Measurements from ENCODE around the gene SMYD3.

GRCh38 chr1:246301553-246302250 lies 205.4 kb downstream of the SMYD3 start:
- TF ChIP-seq, protein P1, sequence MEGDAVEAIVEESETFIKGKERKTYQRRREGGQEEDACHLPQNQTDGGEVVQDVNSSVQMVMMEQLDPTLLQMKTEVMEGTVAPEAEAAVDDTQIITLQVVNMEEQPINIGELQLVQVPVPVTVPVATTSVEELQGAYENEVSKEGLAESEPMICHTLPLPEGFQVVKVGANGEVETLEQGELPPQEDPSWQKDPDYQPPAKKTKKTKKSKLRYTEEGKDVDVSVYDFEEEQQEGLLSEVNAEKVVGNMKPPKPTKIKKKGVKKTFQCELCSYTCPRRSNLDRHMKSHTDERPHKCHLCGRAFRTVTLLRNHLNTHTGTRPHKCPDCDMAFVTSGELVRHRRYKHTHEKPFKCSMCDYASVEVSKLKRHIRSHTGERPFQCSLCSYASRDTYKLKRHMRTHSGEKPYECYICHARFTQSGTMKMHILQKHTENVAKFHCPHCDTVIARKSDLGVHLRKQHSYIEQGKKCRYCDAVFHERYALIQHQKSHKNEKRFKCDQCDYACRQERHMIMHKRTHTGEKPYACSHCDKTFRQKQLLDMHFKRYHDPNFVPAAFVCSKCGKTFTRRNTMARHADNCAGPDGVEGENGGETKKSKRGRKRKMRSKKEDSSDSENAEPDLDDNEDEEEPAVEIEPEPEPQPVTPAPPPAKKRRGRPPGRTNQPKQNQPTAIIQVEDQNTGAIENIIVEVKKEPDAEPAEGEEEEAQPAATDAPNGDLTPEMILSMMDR (IDR thresholded peaks at IDR 0.05; ENCODE audit: borderline replicate concordance, extremely low read depth, low read length, poor library complexity, severe bottlenecking): no peak
- TF ChIP-seq EZH2 (IDR thresholded peaks at IDR 0.05; ENCODE audit: borderline replicate concordance, low read depth, low read length, severe bottlenecking): no peak

All from DND-41 (cell line).